ENCODE data around the gene TRAM2. TPM values are rescaled to one million over a fixed set of nuclear protein-coding genes. Genes with fewer than 3 reads are reported as not detected.
A peak's percentile ranks its signal among the peaks of the same experiment; 100 is the strongest.

The TRAM2 gene
- total and polyA plus RNA-seq, 10 of the 15 experiments (the other 5 are each of a cell fraction or from before 2014, with no cell fraction given) = 2.5 to 15.0 (median 11.0) TPM

DNA sequence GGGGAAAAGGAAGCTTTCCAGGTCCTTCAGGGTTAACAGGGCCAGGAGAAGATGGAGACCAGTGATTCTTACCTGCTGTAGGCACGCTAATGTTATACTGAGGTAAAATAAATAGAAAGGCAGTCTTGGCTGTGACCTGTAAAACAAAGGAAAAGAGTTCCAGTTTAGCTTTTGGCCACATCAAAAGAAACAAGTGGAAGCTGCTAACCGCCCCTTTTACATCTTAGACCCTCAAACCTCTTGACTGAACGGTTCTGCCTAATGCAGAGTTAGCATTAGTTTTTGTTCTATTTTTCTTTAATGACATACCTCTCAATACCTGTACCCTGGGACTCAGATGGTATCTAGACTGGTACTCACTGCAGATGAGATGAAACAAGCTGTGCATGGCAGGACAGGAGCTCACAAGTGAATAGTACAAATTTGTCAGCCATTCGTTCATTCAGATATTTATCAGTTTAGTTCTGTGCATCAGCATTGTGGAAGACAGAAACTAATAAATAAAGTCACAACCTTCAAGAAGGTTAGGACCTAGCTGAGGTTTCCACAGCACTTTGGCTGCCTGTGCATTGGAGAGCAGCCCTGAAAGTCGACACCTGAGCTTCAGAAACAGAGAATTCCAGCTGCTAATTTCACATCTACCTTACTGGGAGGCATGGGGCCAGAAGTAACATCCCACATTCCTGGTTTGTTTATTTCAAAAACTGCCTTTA is 41.0 kb downstream of the TRAM2 start:
- ATAC-seq = peak; percentile 18
- Histone ChIP-seq H3K79me2 (ENCODE audit: control insufficient read depth, insufficient read depth, low read length) (peaks cover 7% of the 10 kb centered on the region), H3K4me1 (ENCODE audit: control insufficient read depth, insufficient read depth, low read length) (peaks cover 42% of the 10 kb centered on the region), H3K36me3 (ENCODE audit: control insufficient read depth in 2 of 2, insufficient read depth in 2 of 2, low read length in 1 of 2) (0 out of 4 replicates have a peak, but pooled peaks cover 0 to 5% of the 10 kb centered on the region in 2 experiments), H3K9ac (ENCODE audit: control insufficient read depth, insufficient read depth, low read length) (peak overlapping the region; percentile 50; the same call in 1 of the 2 replicates), H3K9me3 (replicated peaks; ENCODE audit: control insufficient read depth, insufficient read depth, low read length) (no peaks in the 10 kb centered on the region), H4K20me1 (ENCODE audit: control insufficient read depth, insufficient read depth) (no peaks in the 10 kb centered on the region; the same call in 1 of the 2 replicates), H2AFZ (ENCODE audit: control insufficient read depth, low read depth, low read length) (no peak overlapping the region), H3K27ac (ENCODE audit: control insufficient read depth, insufficient read depth) (peak overlapping the region; percentile 85), H3K4me3 (0 out of 2 replicates have a peak overlapping the region, but pooled peaks have one; percentile 25), H3K4me2 (ENCODE audit: control insufficient read depth, insufficient read depth) (peak overlapping the region; percentile 95), H3K27me3 (replicated peaks in 1 of 2; ENCODE audit: control insufficient read depth in 2 of 2, insufficient read depth in 2 of 2, low read length in 1 of 2) (no peaks in the 10 kb centered on the region)
- WGBS (ENCODE audit: insufficient coverage, insufficient replicate concordance, low lambda C conversion rate, missing lambda C conversion rate) = 35% methylated on average over 5 of the region's 5 CpGs
- intact Hi-C loops (cut with micrococcal nuclease; ENCODE audit: unreplicated experiment) = loop anchor here (2.0 kb wide), 1 partner anchor 41 kb away; the partner anchor contains the start of gene TRAM2
- TF ChIP-seq ZNF384 (IDR thresholded peaks at IDR 0.05; ENCODE audit: borderline replicate concordance, low read depth, low read length) (no peak), SMC3 (IDR thresholded peaks at IDR 0.05; ENCODE audit: borderline replicate concordance, low read length) (no peak), CHD2 (IDR thresholded peaks at IDR 0.05; ENCODE audit: borderline replicate concordance, low read depth, low read length) (no peak), FOXK2 (IDR thresholded peaks at IDR 0.05) (no peak), BCL11A (IDR thresholded peaks at IDR 0.05; ENCODE audit: low read depth, low read length) (no peak), STAT1 (conservative IDR thresholded peaks at IDR 0.05) (no peak), BHLHE40 (IDR thresholded peaks at IDR 0.05; ENCODE audit: borderline replicate concordance in 1 of 2, low read depth in 2 of 2, low read length in 1 of 2) (no peak), ZNF207 (IDR thresholded peaks at IDR 0.05; ENCODE audit: borderline replicate concordance) (no peak), ZNF24 (IDR thresholded peaks at IDR 0.05) (no peak), POLR2AphosphoS5 (IDR thresholded peaks at IDR 0.05; ENCODE audit: low read length) (no peak), CBX3 (IDR thresholded peaks at IDR 0.05; ENCODE audit: borderline replicate concordance, low read depth) (no peak), ZBED1 (IDR thresholded peaks at IDR 0.05; ENCODE audit: borderline replicate concordance) (0 out of 2 replicates have a peak, but pooled peaks have one; percentile 24), BACH1 (IDR thresholded peaks at IDR 0.05; ENCODE audit: borderline replicate concordance) (no peak), TCF7 (IDR thresholded peaks at IDR 0.05; ENCODE audit: borderline replicate concordance) (peak; percentile 93), SMARCA5 (IDR thresholded peaks at IDR 0.05) (no peak), NFXL1 (IDR thresholded peaks at IDR 0.05; ENCODE audit: borderline replicate concordance) (no peak), NFYA (IDR thresholded peaks at IDR 0.05; ENCODE audit: borderline replicate concordance, low read depth, low read length) (no peak), RUNX3 (IDR thresholded peaks at IDR 0.05; ENCODE audit: low read length) (peak; percentile 88), MAX (IDR thresholded peaks at IDR 0.05; ENCODE audit: low read depth, low read length) (no peak), SIX5 (IDR thresholded peaks at IDR 0.05; ENCODE audit: low read depth, low read length, severe bottlenecking) (no peak), DPF2 (IDR thresholded peaks at IDR 0.05) (no peak)
- TF ChIP-seq, protein P1, sequence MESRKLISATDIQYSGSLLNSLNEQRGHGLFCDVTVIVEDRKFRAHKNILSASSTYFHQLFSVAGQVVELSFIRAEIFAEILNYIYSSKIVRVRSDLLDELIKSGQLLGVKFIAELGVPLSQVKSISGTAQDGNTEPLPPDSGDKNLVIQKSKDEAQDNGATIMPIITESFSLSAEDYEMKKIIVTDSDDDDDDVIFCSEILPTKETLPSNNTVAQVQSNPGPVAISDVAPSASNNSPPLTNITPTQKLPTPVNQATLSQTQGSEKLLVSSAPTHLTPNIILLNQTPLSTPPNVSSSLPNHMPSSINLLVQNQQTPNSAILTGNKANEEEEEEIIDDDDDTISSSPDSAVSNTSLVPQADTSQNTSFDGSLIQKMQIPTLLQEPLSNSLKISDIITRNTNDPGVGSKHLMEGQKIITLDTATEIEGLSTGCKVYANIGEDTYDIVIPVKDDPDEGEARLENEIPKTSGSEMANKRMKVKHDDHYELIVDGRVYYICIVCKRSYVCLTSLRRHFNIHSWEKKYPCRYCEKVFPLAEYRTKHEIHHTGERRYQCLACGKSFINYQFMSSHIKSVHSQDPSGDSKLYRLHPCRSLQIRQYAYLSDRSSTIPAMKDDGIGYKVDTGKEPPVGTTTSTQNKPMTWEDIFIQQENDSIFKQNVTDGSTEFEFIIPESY (IDR thresholded peaks at IDR 0.05) = no peak
- TF ChIP-seq, protein P2, sequence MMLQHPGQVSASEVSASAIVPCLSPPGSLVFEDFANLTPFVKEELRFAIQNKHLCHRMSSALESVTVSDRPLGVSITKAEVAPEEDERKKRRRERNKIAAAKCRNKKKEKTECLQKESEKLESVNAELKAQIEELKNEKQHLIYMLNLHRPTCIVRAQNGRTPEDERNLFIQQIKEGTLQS (IDR thresholded peaks at IDR 0.05; ENCODE audit: borderline replicate concordance, extremely low read depth, low read depth, low read length) = no peak
- ChIA-PET SMC1A (ENCODE audit: uncharacterized antibody, unreplicated experiment) (interaction anchor here (0.6 to 5.5 kb wide), 20 partner anchors 9 to 340 kb away, joined by 3 to 51 read pairs (median 4); partner anchors contain the start of gene TRAM2), CTCF (interaction anchor here (0.9 to 2.7 kb wide), 8 partner anchors 11 to 95 kb away, joined by 3 to 13 read pairs (median 5); partner anchors contain the start of gene TRAM2), POLR2A (interaction anchor here (1.0 to 2.4 kb wide), 8 partner anchors 11 to 220 kb away, joined by 3 to 14 read pairs (median 4); partner anchors contain the start of genes EFHC1 and TRAM2), RAD21 (ENCODE audit: unreplicated experiment) (interaction anchor here (0.5 to 3.6 kb wide), 13 partner anchors 11 to 251 kb away, joined by 3 to 22 read pairs (median 4); partner anchors contain the start of genes MCM3 and TRAM2)
- no TSS peak for BruUV-seq (replicated peaks)
- no peak for FAIRE-seq
- in situ Hi-C loops (cut with MboI) = no loop called here
- no peak for DNase-seq (ENCODE audit: low read depth, low spot score)
